Endothelial cell of umbilical vein (primary cell): Measurements from ENCODE around the gene ARHGAP18. TPM values are rescaled to one million over a fixed set of nuclear protein-coding genes. Genes with fewer than 3 reads are reported as not detected.

Experiments
- BruUV-seq: library from RNA; stranded (reverse); fragments of 400-500 nt; replicated peaks from 2 replicates; lab custom pipeline; 2021; lab: Mats Ljungman, UMichigan
- CTCF ChIA-PET: fragments of 300-600, 350-600 bp; sonication (Branson Sonifier 250); formaldehyde crosslinking; loops from one replicate; lab custom pipeline; 2021; ENCODE audit warnings: antibody characterized with exemption, inconsistent platforms; lab: Charles Lee
- POLR2A ChIA-PET: fragments of 300-600, 350-600 bp; sonication (Branson Sonifier 250); formaldehyde crosslinking; loops from one replicate; lab custom pipeline; 2021; ENCODE audit warnings: antibody characterized with exemption, inconsistent platforms; lab: Charles Lee
- DNase-seq: peaks from one replicate; pipeline ENCODE4 v3.0.0-alpha.2; 2011; ENCODE audit warnings: low read depth, low spot score
- FAIRE-seq: peaks from 2 replicates; lab custom pipeline; 2011; peaks lifted over from hg19 to GRCh38; lab: Jason Lieb, UNC
- H2AFZ ChIP-seq: 2 replicates; pipeline ENCODE4 v1.6.0; 2012; ENCODE audit warnings: low read depth, low read length, control low read depth, inconsistent platforms
- H3K27ac ChIP-seq: 2 replicates; pipeline ENCODE4 v1.5.1; 2011; ENCODE audit warnings: low read depth, mild to moderate bottlenecking, control low read depth, low read length, moderate library complexity; ENCODE audit not compliant: insufficient read depth
- H3K27me3 ChIP-seq, 2 experiments: 2 replicates each; pipeline versions ENCODE4 v1.6.0 to v1.6.1; 2011; ENCODE audit warnings: low read length in 2 of 2, mixed read lengths in 1 of 2; ENCODE audit not compliant: control insufficient read depth in 2 of 2, insufficient read depth in 2 of 2
- H3K36me3 ChIP-seq, 2 experiments: 2 replicates in 1 of 2; 3 replicates in 1 of 2; pipeline ENCODE4 v1.5.1; 2011; ENCODE audit warnings: low read length in 2 of 2, mild to moderate bottlenecking in 1 of 2, moderate library complexity in 1 of 2; ENCODE audit not compliant: control insufficient read depth in 2 of 2, insufficient read depth in 2 of 2; ENCODE audit errors: extremely low read depth in 1 of 2
- H3K4me1 ChIP-seq: 3 replicates; pipeline ENCODE4 v1.5.1; 2011; ENCODE audit warnings: mild to moderate bottlenecking, low read length; ENCODE audit not compliant: control insufficient read depth, insufficient read depth; ENCODE audit errors: extremely low read depth
- H3K4me2 ChIP-seq: 2 replicates; pipeline ENCODE4 v1.6.1; 2011; ENCODE audit warnings: low read length, control low read depth, mixed read lengths; ENCODE audit not compliant: insufficient read depth
- H3K4me3 ChIP-seq, 3 experiments: fragments of 200-600 bp in 1 of 3; sonication (generic), shearing (Covaris generic) in 1 of 3; replicated peaks in 1 of 3; 2 replicates each; pipeline ENCODE4 v1.5.1; 2011 to 2016; ENCODE audit warnings: control low read depth in 3 of 3, low read length in 3 of 3, mild to moderate bottlenecking in 2 of 3, inconsistent platforms in 1 of 3, low read depth in 1 of 3, moderate library complexity in 1 of 3; ENCODE audit not compliant: insufficient read depth in 1 of 3
- H3K79me2 ChIP-seq: 2 replicates; pipeline ENCODE4 v1.6.0; 2012; ENCODE audit warnings: low read length, inconsistent platforms; ENCODE audit not compliant: control insufficient read depth, insufficient read depth
- H3K9ac ChIP-seq: replicated peaks from 2 replicates; pipeline ENCODE3; 2011; ENCODE audit warnings: low read length, control low read depth; ENCODE audit not compliant: insufficient read depth; ENCODE audit errors: extremely low read depth
- H3K9me1 ChIP-seq: replicated peaks from 3 replicates; pipeline ENCODE4 v1.6.0; 2011; ENCODE audit warnings: mild to moderate bottlenecking, low read length; ENCODE audit not compliant: control insufficient read depth, insufficient read depth; ENCODE audit errors: extremely low read depth
- H3K9me3 ChIP-seq: replicated peaks from 2 replicates; pipeline ENCODE4 v1.5.1; 2012; ENCODE audit warnings: low read length, inconsistent platforms; ENCODE audit not compliant: control insufficient read depth, insufficient read depth
- H4K20me1 ChIP-seq: replicated peaks from 2 replicates; pipeline ENCODE3; 2011; ENCODE audit warnings: mild to moderate bottlenecking, low read length; ENCODE audit not compliant: control insufficient read depth, insufficient read depth; ENCODE audit errors: extremely low read depth
- EZH2 ChIP-seq: IDR thresholded peaks from 2 replicates; pipeline ENCODE4 v1.6.1; 2012; ENCODE audit warnings: borderline replicate concordance, low read depth, mild to moderate bottlenecking, moderate library complexity, low read length, inconsistent platforms; ENCODE audit not compliant: severe bottlenecking
- FOS ChIP-seq: IDR thresholded peaks from 2 replicates; pipeline ENCODE4 v1.6.1; 2011; ENCODE audit warnings: mild to moderate bottlenecking, low read length, moderate library complexity, borderline replicate concordance; ENCODE audit not compliant: insufficient read depth
- GATA2 ChIP-seq: IDR thresholded peaks from 2 replicates; pipeline ENCODE4 v1.7.0; 2011; ENCODE audit warnings: low read depth, mild to moderate bottlenecking, moderate library complexity, mixed read lengths, low read length; ENCODE audit not compliant: insufficient read length, insufficient read depth
- JUN ChIP-seq: IDR thresholded peaks from 2 replicates; pipeline ENCODE4 v1.6.1; 2011; ENCODE audit warnings: borderline replicate concordance, low read depth; ENCODE audit not compliant: insufficient read length, insufficient read depth
- MYC ChIP-seq: IDR thresholded peaks from one replicate; pipeline ENCODE4 v1.6.1; 2011; ENCODE audit warnings: mild to moderate bottlenecking, low read depth, low read length
- POLR2A ChIP-seq: IDR thresholded peaks from 2 replicates; pipeline ENCODE4 v1.6.1; 2012; ENCODE audit warnings: low read depth, mild to moderate bottlenecking, control low read depth, low read length
- POLR2AphosphoS5 ChIP-seq: IDR thresholded peaks from 2 replicates; pipeline ENCODE4 v1.6.1; 2012; ENCODE audit warnings: low read depth, mild to moderate bottlenecking, control low read depth, low read length, moderate library complexity; ENCODE audit not compliant: insufficient read depth
- dilution Hi-C: fragments of 300-500 bp; cut with MboI; formaldehyde crosslinking; loops from one replicate; pipeline ENCODE4 v1.15.0; 2019; ENCODE audit warnings: low sequenced_read_pairs; ENCODE audit not compliant: extremely low pct_ligation_motif_present
- intact Hi-C: fragments of 100-400 bp; cut with micrococcal nuclease; formaldehyde crosslinking; loops from one replicate; pipeline ENCODE4 v1.10.0; 2022
- polyA plus RNA-seq, 4 experiments: library from polyadenylated mRNA; depleted of rRNA in 3 of 4; stranded (reverse) in 3 of 4; unstranded in 1 of 4; fragments of >200 nt; gene quantifications; 2 replicates each; pipeline versions ENCODE4 v1.2.1 to v1.2.3, GENCODE V29; 2011 to 2012; ENCODE audit warnings: missing spikeins in 1 of 4
- total RNA-seq: library from RNA; stranded (reverse); gene quantifications from 2 replicates; pipeline ENCODE4 v1.2.3, GENCODE V29; 2021
- TF ChIP-seq, protein P1 (sequence below), 2 donors: IDR thresholded peaks; 1 replicate in 1 of 2; 2 replicates in 1 of 2; pipeline ENCODE4 v1.5.1; 2011; ENCODE audit warnings: low read length in 2 of 2, mild to moderate bottlenecking in 2 of 2, moderate library complexity in 2 of 2, control low read depth in 1 of 2, inconsistent platforms in 1 of 2, low read depth in 1 of 2; ENCODE audit not compliant: insufficient read depth in 1 of 2; ENCODE audit errors: extremely low read depth in 1 of 2
- TF ChIP-seq, protein P2 (sequence below): IDR thresholded peaks from 2 replicates; pipeline ENCODE4 v1.6.1; 2011; ENCODE audit not compliant: insufficient read depth, insufficient read length

Gene ARHGAP18
- total and polyA plus RNA-seq, 2 donors (not counting 3 experiments of a cell fraction or from before 2014, with no cell fraction given), result 13.1 to 86.1 TPM

DNA sequence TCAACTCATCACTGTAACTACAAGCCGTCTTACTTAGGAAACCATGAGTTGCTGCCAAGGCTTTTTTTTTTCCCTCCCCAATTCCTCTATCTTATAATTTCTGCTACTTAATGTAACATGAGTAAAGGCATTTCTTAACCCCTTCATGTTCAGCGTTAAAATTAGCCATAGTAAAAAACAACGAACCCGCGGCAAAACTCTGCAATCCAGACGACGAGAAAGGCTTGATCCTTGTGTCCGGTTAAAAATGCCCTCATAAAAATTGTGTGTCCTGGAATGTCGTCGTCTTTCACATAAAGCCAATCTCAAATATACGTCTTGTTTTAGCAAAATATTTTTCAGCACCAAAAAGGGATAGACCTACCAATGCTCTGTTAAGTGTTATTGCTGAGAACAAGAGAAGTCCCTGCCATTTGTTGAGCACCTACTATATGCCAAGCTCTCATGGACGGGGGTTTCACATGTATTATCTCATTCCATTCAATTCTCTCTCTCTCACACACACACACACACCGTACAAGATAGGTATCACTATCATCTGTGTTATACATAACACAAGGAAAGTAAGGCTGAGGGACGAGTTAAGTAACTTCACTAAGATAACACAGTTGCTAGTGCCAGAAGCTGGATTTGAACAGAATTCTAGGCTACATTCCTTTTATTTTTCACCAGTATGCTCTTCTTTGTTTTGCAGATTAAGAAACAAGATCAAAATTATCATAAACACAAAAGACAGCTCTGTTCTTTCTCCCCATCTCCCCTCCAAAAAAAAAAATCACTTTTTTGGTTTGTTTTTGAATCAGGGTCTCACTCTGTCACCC, 683 bp upstream of the ARHGAP18 start:
- Histone ChIP-seq H3K4me1 (peaks cover 37% of the 10 kb centered on the region), H3K79me2 (peaks cover 41% of the 10 kb centered on the region), H3K36me3 (no peaks in the 10 kb centered on the region), H3K9me3 (no peaks in the 10 kb centered on the region), H3K9ac (peak overlapping the region; percentile 79), H3K27ac (peak overlapping the region; percentile 36), H3K4me3 (peak overlapping the region in 2 of 3 experiments; percentile 90), H3K4me2 (peak overlapping the region; percentile 96), H4K20me1 (no peaks in the 10 kb centered on the region), H2AFZ (peak overlapping the region; percentile 68), H3K27me3 (no peaks in the 10 kb centered on the region), H3K9me1 (no peaks in the 10 kb centered on the region)
- ChIA-PET POLR2A (interaction anchor here (0.7 to 2.6 kb wide), 8 partner anchors 11 to 66 kb away, joined by 3 to 12 read pairs (median 6); no protein-coding TSS in a partner anchor), CTCF (interaction anchor here (0.6 to 2.7 kb wide), 11 partner anchors 11 to 113 kb away, joined by 3 to 15 read pairs (median 5); no protein-coding TSS in a partner anchor)
- DNase-seq (no peak), FAIRE-seq (no peak)
- dilution Hi-C loops (no loop called here), intact Hi-C loops (loop anchor here (1.0 to 5.0 kb wide), 5 partner anchors 26 to 93 kb away; no protein-coding TSS in a partner anchor)
- TSS peak; percentile 70 for BruUV-seq
- TF ChIP-seq GATA2 (no peak), FOS (no peak), POLR2AphosphoS5 (no peak), EZH2 (no peak), POLR2A (no peak), MYC (no peak), JUN (no peak)
- TF ChIP-seq, protein P1, sequence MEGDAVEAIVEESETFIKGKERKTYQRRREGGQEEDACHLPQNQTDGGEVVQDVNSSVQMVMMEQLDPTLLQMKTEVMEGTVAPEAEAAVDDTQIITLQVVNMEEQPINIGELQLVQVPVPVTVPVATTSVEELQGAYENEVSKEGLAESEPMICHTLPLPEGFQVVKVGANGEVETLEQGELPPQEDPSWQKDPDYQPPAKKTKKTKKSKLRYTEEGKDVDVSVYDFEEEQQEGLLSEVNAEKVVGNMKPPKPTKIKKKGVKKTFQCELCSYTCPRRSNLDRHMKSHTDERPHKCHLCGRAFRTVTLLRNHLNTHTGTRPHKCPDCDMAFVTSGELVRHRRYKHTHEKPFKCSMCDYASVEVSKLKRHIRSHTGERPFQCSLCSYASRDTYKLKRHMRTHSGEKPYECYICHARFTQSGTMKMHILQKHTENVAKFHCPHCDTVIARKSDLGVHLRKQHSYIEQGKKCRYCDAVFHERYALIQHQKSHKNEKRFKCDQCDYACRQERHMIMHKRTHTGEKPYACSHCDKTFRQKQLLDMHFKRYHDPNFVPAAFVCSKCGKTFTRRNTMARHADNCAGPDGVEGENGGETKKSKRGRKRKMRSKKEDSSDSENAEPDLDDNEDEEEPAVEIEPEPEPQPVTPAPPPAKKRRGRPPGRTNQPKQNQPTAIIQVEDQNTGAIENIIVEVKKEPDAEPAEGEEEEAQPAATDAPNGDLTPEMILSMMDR (IDR thresholded peaks at IDR 0.05; ENCODE audit: extremely low read depth in 1 of 2, insufficient read depth in 1 of 2, low read depth in 1 of 2, low read length in 2 of 2), result no peak
- TF ChIP-seq, protein P2, sequence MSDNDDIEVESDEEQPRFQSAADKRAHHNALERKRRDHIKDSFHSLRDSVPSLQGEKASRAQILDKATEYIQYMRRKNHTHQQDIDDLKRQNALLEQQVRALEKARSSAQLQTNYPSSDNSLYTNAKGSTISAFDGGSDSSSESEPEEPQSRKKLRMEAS, result no peak
